ENCODE results near the gene SDE2. TPM values are rescaled to one million over a fixed set of nuclear protein-coding genes. Genes with fewer than 3 reads are reported as not detected.
"Not testable (repeated sequence)": the region's sequence is repeated elsewhere in the genome, so short reads cannot be mapped to it uniquely, and the experiment has no call there.

Gene SDE2
- total and polyA plus RNA-seq, 10 of the 15 experiments (the other 5 are each of a cell fraction or from before 2014, with no cell fraction given), result 2.7 to 19.4 (median 12.6) TPM

- TF ChIP-seq RAD21 (IDR thresholded peaks at IDR 0.05; ENCODE audit: insufficient read depth, low read depth, low read length) (peak; percentile 51), SUZ12 (IDR thresholded peaks at IDR 0.05; ENCODE audit: unreplicated experiment) (no peak), SMC3 (IDR thresholded peaks at IDR 0.05; ENCODE audit: borderline replicate concordance, low read length) (peak; percentile 27; the same call in 1 of the 2 replicates), POU2F2 (IDR thresholded peaks at IDR 0.05; ENCODE audit: borderline replicate concordance, low read depth, low read length) (peak; percentile 41; the same call in 1 of the 3 replicates)
Observed at GRCh38 chr1:225977937-225978748, 21.0 kb downstream of the SDE2 start (continued).

DNA sequence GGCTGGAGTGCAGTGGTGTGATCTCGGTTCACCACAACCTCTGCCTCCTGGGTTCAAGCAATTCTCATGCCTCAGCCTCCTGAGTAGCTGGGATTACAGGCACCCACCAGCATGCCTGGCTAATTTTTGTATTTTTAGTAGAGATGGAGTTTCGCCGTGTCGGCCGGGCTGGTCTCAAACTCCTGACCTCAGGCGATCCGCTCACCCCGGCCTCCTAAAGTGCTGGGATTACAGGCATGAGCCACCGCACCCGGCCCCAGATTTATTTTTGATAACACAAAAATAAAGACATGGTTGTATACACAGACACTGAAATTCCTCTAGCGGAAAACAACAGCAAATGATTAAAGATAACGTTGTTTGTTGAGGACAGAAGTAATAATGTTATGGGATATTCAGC lies 24.0 kb downstream of the SDE2 start:
- not testable (repeated sequence) for BruUV-seq (replicated peaks); H3K9me3 ChIP-seq (replicated peaks; ENCODE audit: control insufficient read depth, insufficient read depth, low read length); FAIRE-seq; H3K27me3 ChIP-seq (replicated peaks in 1 of 2; ENCODE audit: control insufficient read depth in 2 of 2, insufficient read depth in 2 of 2, low read length in 1 of 2); DNase-seq (ENCODE audit: low read depth, low spot score); H2AFZ ChIP-seq (ENCODE audit: control insufficient read depth, low read depth, low read length); H3K36me3 ChIP-seq (ENCODE audit: control insufficient read depth in 2 of 2, insufficient read depth in 2 of 2, low read length in 1 of 2); H3K4me2 ChIP-seq (ENCODE audit: control insufficient read depth, insufficient read depth); ATAC-seq; H3K4me1 ChIP-seq (ENCODE audit: control insufficient read depth, insufficient read depth, low read length); H3K27ac ChIP-seq (ENCODE audit: control insufficient read depth, insufficient read depth); H3K4me3 ChIP-seq; H4K20me1 ChIP-seq (ENCODE audit: control insufficient read depth, insufficient read depth); H3K79me2 ChIP-seq (ENCODE audit: control insufficient read depth, insufficient read depth, low read length); H3K9ac ChIP-seq (ENCODE audit: control insufficient read depth, insufficient read depth, low read length)
- WGBS (ENCODE audit: insufficient coverage, insufficient replicate concordance, low lambda C conversion rate, missing lambda C conversion rate), result 83% methylated on average over 12 of the region's 12 CpGs
- in situ Hi-C loops (cut with MboI) (loop anchor here (5.0 kb wide), 1 partner anchor 498 kb away; no protein-coding TSS in a partner anchor), intact Hi-C loops (cut with micrococcal nuclease; ENCODE audit: unreplicated experiment) (loop anchor here (5.0 kb wide), 1 partner anchor 147 kb away; no protein-coding TSS in a partner anchor)
- RAD21 ChIA-PET (ENCODE audit: unreplicated experiment), result interaction anchor here (0.5 to 2.0 kb wide), 8 partner anchors 10 to 1239 kb away, joined by 3 to 6 read pairs (median 3); no protein-coding TSS in a partner anchor
- POLR2A ChIA-PET, result interaction anchor here (0.6 kb wide), 1 partner anchor 16 kb away, joined by 3 read pairs; no protein-coding TSS in a partner anchor
- CTCF ChIA-PET, result interaction anchor here (0.8 to 9.2 kb wide), 14 partner anchors 12 to 656 kb away, joined by 3 to 55 read pairs (median 4); no protein-coding TSS in a partner anchor
- SMC1A ChIA-PET (ENCODE audit: uncharacterized antibody, unreplicated experiment), result interaction anchor here (0.6 to 2.9 kb wide), 11 partner anchors 12 to 895 kb away, joined by 3 to 10 read pairs (median 3); no protein-coding TSS in a partner anchor
